PFSK-1 (cell line): ENCODE results near the gene FAM199X.

ENCODE experiments used
- FOXP2 ChIP-seq: optimal IDR thresholded peaks from 2 replicates; pipeline ENCODE3; 2011; ENCODE audit warnings: borderline replicate concordance, control low read depth, inconsistent platforms; ENCODE audit not compliant: insufficient read depth; ENCODE audit errors: extremely low read length, extremely low read depth
- POLR2AphosphoS5 ChIP-seq: IDR thresholded peaks from 2 replicates; pipeline ENCODE4 v1.6.1; 2012; ENCODE audit warnings: low read depth, mild to moderate bottlenecking, control low read depth, low read length, moderate library complexity
- REST ChIP-seq, 2 experiments: IDR thresholded peaks; 2 replicates each; pipeline versions ENCODE4 v1.6.1 to v1.8.0; 2011 to 2012; ENCODE audit warnings: low read depth in 2 of 2, low read length in 2 of 2, control low read depth in 1 of 2, inconsistent platforms in 1 of 2, mild to moderate bottlenecking in 1 of 2, moderate library complexity in 1 of 2; ENCODE audit not compliant: insufficient read depth in 1 of 2
- SIN3A ChIP-seq: IDR thresholded peaks from 2 replicates; pipeline ENCODE4 v1.6.1; 2012; ENCODE audit warnings: mild to moderate bottlenecking, low read length, moderate library complexity, borderline replicate concordance; ENCODE audit not compliant: insufficient read depth
- TAF1 ChIP-seq: IDR thresholded peaks from 2 replicates; pipeline ENCODE4 v1.6.1; 2012; ENCODE audit warnings: low read length, control low read depth, borderline replicate concordance; ENCODE audit not compliant: insufficient read depth

Gene FAM199X

GRCh38 chrX:104126856-104127255, 39.4 kb upstream of the FAM199X start:
- no peak for TF ChIP-seq REST (IDR thresholded peaks at IDR 0.05; ENCODE audit: insufficient read depth in 1 of 2, low read depth in 2 of 2, low read length in 2 of 2)
- no peak for TF ChIP-seq TAF1
- TF ChIP-seq POLR2AphosphoS5: no peak
- no peak for TF ChIP-seq SIN3A
- TF ChIP-seq FOXP2: no peak

- TF ChIP-seq REST (IDR thresholded peaks at IDR 0.05; ENCODE audit: insufficient read depth in 1 of 2, low read depth in 2 of 2, low read length in 2 of 2) (no peak), POLR2AphosphoS5 (no peak), TAF1 (no peak), FOXP2 (no peak), SIN3A (no peak)
Observed at GRCh38 chrX:104130808-104131207, 35.4 kb upstream of the FAM199X start.

- TF ChIP-seq TAF1: no peak
- no peak for TF ChIP-seq FOXP2
- TF ChIP-seq POLR2AphosphoS5: no peak
- TF ChIP-seq SIN3A: no peak
- no peak for TF ChIP-seq REST (IDR thresholded peaks at IDR 0.05; ENCODE audit: insufficient read depth in 1 of 2, low read depth in 2 of 2, low read length in 2 of 2)
Observed at GRCh38 chrX:104134583-104135261, 31.5 kb upstream of the FAM199X start.

GRCh38 chrX:104135677-104136076, 30.6 kb upstream of the FAM199X start:
- TF ChIP-seq TAF1: no peak
- TF ChIP-seq POLR2AphosphoS5: no peak
- TF ChIP-seq SIN3A: no peak
- no peak for TF ChIP-seq REST (IDR thresholded peaks at IDR 0.05; ENCODE audit: insufficient read depth in 1 of 2, low read depth in 2 of 2, low read length in 2 of 2)
- no peak for TF ChIP-seq FOXP2
